H1 (cell line): ENCODE data around the gene KLHL29. TPM values are rescaled to one million over a fixed set of nuclear protein-coding genes. Genes with fewer than 3 reads are reported as not detected.

Experiments
- CTCF ChIA-PET: fragments of 300-600 bp; sonication (Branson Sonifier 250); formaldehyde crosslinking; loops from one replicate; lab custom pipeline; 2021; ENCODE audit not compliant: partially characterized antibody; lab: Charles Lee
- POLR2A ChIA-PET: fragments of 300-600 bp; sonication (Branson Sonifier 250); formaldehyde crosslinking; loops from one replicate; lab custom pipeline; 2021; ENCODE audit warnings: inconsistent platforms; ENCODE audit not compliant: partially characterized antibody; lab: Charles Lee
- DNase-seq, 2 experiments: peaks; one replicate each; pipeline versions ENCODE4 v3.0.0 to v3.0.0-alpha.2; 2010 to 2022; ENCODE audit warnings: low spot score in 2 of 2, low read depth in 1 of 2, mixed read lengths in 1 of 2
- FAIRE-seq: peaks from 2 replicates; lab custom pipeline; 2011; peaks lifted over from hg19 to GRCh38; lab: Jason Lieb, UNC
- H2AFZ ChIP-seq: 2 replicates; pipeline ENCODE4 v1.8.1; 2012; ENCODE audit warnings: low read length, inconsistent platforms
- H2AK5ac ChIP-seq: 2 replicates; pipeline ENCODE4 v1.6.1; 2013; ENCODE audit warnings: low read depth, low read length
- H2BK120ac ChIP-seq: replicated peaks from 2 replicates; pipeline ENCODE3; 2013; ENCODE audit warnings: low read depth, low read length, inconsistent platforms
- H2BK12ac ChIP-seq: 2 replicates; pipeline ENCODE4 v1.6.1; 2013; ENCODE audit warnings: low read depth, low read length
- H2BK15ac ChIP-seq: 2 replicates; pipeline ENCODE4 v1.6.1; 2013; ENCODE audit warnings: low read length
- H2BK20ac ChIP-seq: 2 replicates; pipeline ENCODE4 v1.6.1; 2013; ENCODE audit warnings: low read length
- H2BK5ac ChIP-seq: 2 replicates; pipeline ENCODE4 v1.6.1; 2013; ENCODE audit warnings: low read depth, low read length
- H3K14ac ChIP-seq: 2 replicates; pipeline ENCODE4 v1.6.1; 2013; ENCODE audit warnings: inconsistent platforms; ENCODE audit not compliant: insufficient read length
- H3K18ac ChIP-seq: 2 replicates; pipeline ENCODE4 v1.6.1; 2013; ENCODE audit warnings: low read length; ENCODE audit errors: extremely low read depth
- H3K23ac ChIP-seq: 2 replicates; pipeline ENCODE4 v1.6.1; 2013; ENCODE audit warnings: inconsistent platforms; ENCODE audit not compliant: insufficient read length
- H3K23me2 ChIP-seq: 2 replicates; pipeline ENCODE4 v1.6.1; 2013; ENCODE audit warnings: low read depth, low read length
- H3K27ac ChIP-seq: 2 replicates; pipeline ENCODE4 v1.6.1; 2011; ENCODE audit warnings: low read depth, low read length, inconsistent platforms
- H3K27me3 ChIP-seq, 4 experiments: replicated peaks in 1 of 4; 1 replicate in 1 of 4; 2 replicates in 3 of 4; pipeline versions ENCODE4 v1.6.1 to v1.8.1; 2011 to 2013; ENCODE audit warnings: low read length in 3 of 4, mild to moderate bottlenecking in 3 of 4, inconsistent platforms in 2 of 4, mixed read lengths in 2 of 4, moderate library complexity in 1 of 4; ENCODE audit not compliant: control insufficient read depth in 3 of 4, insufficient read depth in 3 of 4; ENCODE audit errors: extremely low read depth in 1 of 4
- H3K36me3 ChIP-seq, 4 experiments: 2 replicates each; pipeline versions ENCODE4 v1.6.1 to v1.8.1; 2011 to 2013; ENCODE audit warnings: mild to moderate bottlenecking in 4 of 4, low read length in 3 of 4, moderate library complexity in 2 of 4, control low read depth in 1 of 4, inconsistent platforms in 1 of 4; ENCODE audit not compliant: insufficient read depth in 4 of 4, control insufficient read depth in 2 of 4
- H3K4ac ChIP-seq: replicated peaks from 2 replicates; pipeline ENCODE3; 2013; ENCODE audit warnings: low read length, low read depth, mixed read lengths, inconsistent platforms; ENCODE audit not compliant: insufficient read length
- H3K4me1 ChIP-seq, 4 experiments: replicated peaks in 1 of 4; 1 replicate in 1 of 4; 2 replicates in 3 of 4; pipeline versions ENCODE4 v1.6.1 to v1.8.1; 2011 to 2013; ENCODE audit warnings: low read length in 3 of 4, inconsistent platforms in 2 of 4, mixed read lengths in 1 of 4; ENCODE audit not compliant: insufficient read depth in 4 of 4, control insufficient read depth in 3 of 4
- H3K4me2 ChIP-seq, 2 experiments: 2 replicates each; pipeline versions ENCODE4 v1.6.1 to v1.8.1; 2011 to 2013; ENCODE audit warnings: low read depth in 2 of 2, low read length in 2 of 2, control low read depth in 1 of 2, inconsistent platforms in 1 of 2, mild to moderate bottlenecking in 1 of 2; ENCODE audit not compliant: insufficient read depth in 1 of 2
- H3K4me3 ChIP-seq, 4 experiments: fragments of 200-600, 300-600 bp in 1 of 4; sonication (generic), shearing (Covaris generic), sonication (Bioruptor Twin) in 1 of 4; 2 replicates each; pipeline versions ENCODE4 v1.5.1 to v1.8.1; 2011 to 2016; ENCODE audit warnings: low read length in 4 of 4, low read depth in 3 of 4, control low read depth in 2 of 4, inconsistent platforms in 2 of 4, mild to moderate bottlenecking in 2 of 4, mixed read lengths in 1 of 4, moderate library complexity in 1 of 4; ENCODE audit not compliant: insufficient read depth in 2 of 4; ENCODE audit errors: extremely low read depth in 1 of 4
- H3K56ac ChIP-seq: replicated peaks from 2 replicates; pipeline ENCODE3; 2013; ENCODE audit warnings: low read depth, mild to moderate bottlenecking, mixed read lengths, low read length, inconsistent platforms; ENCODE audit not compliant: insufficient read length
- H3K79me1 ChIP-seq: 2 replicates; pipeline ENCODE4 v1.6.1; 2013; ENCODE audit warnings: low read depth, low read length, control low read depth
- H3K79me2 ChIP-seq, 2 experiments: 2 replicates each; pipeline versions ENCODE4 v1.6.1 to v1.8.1; 2012 to 2013; ENCODE audit warnings: low read length in 2 of 2, mild to moderate bottlenecking in 2 of 2, inconsistent platforms in 1 of 2; ENCODE audit not compliant: insufficient read depth in 2 of 2, control insufficient read depth in 1 of 2
- H3K9ac ChIP-seq, 4 experiments: replicated peaks in 1 of 4; 1 replicate in 1 of 4; 2 replicates in 3 of 4; pipeline versions ENCODE4 v1.6.1 to v1.8.1; 2011 to 2013; ENCODE audit warnings: low read depth in 3 of 4, low read length in 3 of 4, control low read depth in 2 of 4, mild to moderate bottlenecking in 2 of 4, moderate library complexity in 2 of 4, inconsistent platforms in 1 of 4; ENCODE audit errors: extremely low read depth in 1 of 4
- H3K9me3 ChIP-seq, 2 experiments: 2 replicates each; pipeline versions ENCODE4 v1.6.1 to v1.8.1; 2012 to 2013; ENCODE audit warnings: mild to moderate bottlenecking in 2 of 2, moderate library complexity in 2 of 2, control low read depth in 1 of 2, inconsistent platforms in 1 of 2, low read depth in 1 of 2, low read length in 1 of 2, mixed read lengths in 1 of 2; ENCODE audit not compliant: insufficient read depth in 2 of 2
- H4K20me1 ChIP-seq, 2 experiments: replicated peaks in 1 of 2; 2 replicates each; pipeline versions ENCODE3 to v1.8.1; 2011 to 2013; ENCODE audit warnings: inconsistent platforms in 2 of 2, low read length in 2 of 2, mild to moderate bottlenecking in 1 of 2; ENCODE audit not compliant: insufficient read depth in 2 of 2, control insufficient read depth in 1 of 2
- H4K5ac ChIP-seq: 2 replicates; pipeline ENCODE4 v1.6.1; 2013; ENCODE audit warnings: low read length, low read depth, mixed read lengths, inconsistent platforms; ENCODE audit not compliant: insufficient read length
- H4K8ac ChIP-seq: 2 replicates; pipeline ENCODE4 v1.8.0; 2013; ENCODE audit warnings: mild to moderate bottlenecking, moderate library complexity, low read length, inconsistent platforms; ENCODE audit not compliant: insufficient read depth; ENCODE audit errors: extremely low read depth
- H4K91ac ChIP-seq: replicated peaks from 2 replicates; pipeline ENCODE3; 2013; ENCODE audit warnings: low read length, mixed read lengths, inconsistent platforms; ENCODE audit not compliant: insufficient read length
- BCL11A ChIP-seq, 2 experiments: IDR thresholded peaks; one replicate each; pipeline ENCODE4 v1.6.1; 2011; ENCODE audit warnings: low read depth in 2 of 2, low read length in 2 of 2, mild to moderate bottlenecking in 2 of 2
- CEBPB ChIP-seq: IDR thresholded peaks from 2 replicates; pipeline ENCODE4 v1.6.1; 2012; ENCODE audit warnings: low read depth, low read length
- JUND ChIP-seq: IDR thresholded peaks from 2 replicates; pipeline ENCODE4 v1.6.1; 2011; ENCODE audit warnings: mild to moderate bottlenecking, improper control_type of control experiment, low read length
- KDM1A ChIP-seq: fragments of 200-600, 300-600 bp; sonication (generic); IDR thresholded peaks from 2 replicates; pipeline ENCODE4 v1.7.1; 2016; ENCODE audit warnings: mild to moderate bottlenecking, low read length, borderline replicate concordance
- KDM4A ChIP-seq: IDR thresholded peaks from one replicate; pipeline ENCODE4 v1.7.1; 2012; ENCODE audit warnings: low read depth, mild to moderate bottlenecking, moderate library complexity, low read length, inconsistent platforms; ENCODE audit not compliant: severe bottlenecking
- KDM5A ChIP-seq: fragments of 200-600 bp; IDR thresholded peaks from 2 replicates; pipeline ENCODE4 v1.7.1; 2012; ENCODE audit warnings: mild to moderate bottlenecking, low read length, inconsistent platforms, mixed read lengths
- PHF8 ChIP-seq: fragments of 200-600 bp; sonication (generic); conservative IDR thresholded peaks from 2 replicates; pipeline ENCODE4 v1.7.1; 2012; ENCODE audit warnings: low read depth, mild to moderate bottlenecking, inconsistent platforms, low read length, moderate library complexity
- WGBS, 2 experiments: shearing (Covaris generic) in 1 of 2; methylation state at CpG; one replicate each; pipeline versions ENCODE4 v1.1.6 to v1.1.7; 2013 to 2015; ENCODE audit warnings: low lambda C conversion rate in 2 of 2, mixed read lengths in 2 of 2, inconsistent platforms in 1 of 2, low coverage in 1 of 2, missing lambda C conversion rate in 1 of 2; ENCODE audit not compliant: insufficient replicate concordance in 2 of 2, insufficient coverage in 1 of 2, insufficient read length in 1 of 2; ENCODE audit errors: extremely low coverage in 1 of 2, missing lambda C conversion rate in 1 of 2; 5-methylcytosine and 5-hydroxymethylcytosine counted together
- polyA plus RNA-seq, 7 experiments: library from polyadenylated mRNA; depleted of rRNA in 3 of 7; stranded (reverse) in 5 of 7; unstranded in 2 of 7; fragments of >200 nt in 5 of 7; fragments of 200-250 nt in 2 of 7; gene quantifications; 1 replicate in 5 of 7; 2 replicates in 1 of 7; 4 replicates in 1 of 7; pipeline versions ENCODE4 v1.2.1 to v1.2.3, GENCODE V29; 2011 to 2013; ENCODE audit warnings: missing spikeins in 2 of 7, mixed read lengths in 2 of 7
- total RNA-seq: library from RNA; stranded (reverse); fragmentation: NEBNext Ultra II Directional; extraction: Animal tissue kit (Norgen Biotek cat#: 25700); gene quantifications from 2 replicates; pipeline ENCODE4 v1.2.1, GENCODE V29; 2021
- TF ChIP-seq, protein P1 (sequence below): IDR thresholded peaks from 2 replicates; pipeline ENCODE4 v1.6.1; 2011; ENCODE audit warnings: low read length, improper control_type of control experiment

The KLHL29 gene
- total and polyA plus RNA-seq, 2 of the 8 experiments (the other 6 are each of a cell fraction or from before 2014, with no cell fraction given) = 1.1 to 4.7 TPM

DNA sequence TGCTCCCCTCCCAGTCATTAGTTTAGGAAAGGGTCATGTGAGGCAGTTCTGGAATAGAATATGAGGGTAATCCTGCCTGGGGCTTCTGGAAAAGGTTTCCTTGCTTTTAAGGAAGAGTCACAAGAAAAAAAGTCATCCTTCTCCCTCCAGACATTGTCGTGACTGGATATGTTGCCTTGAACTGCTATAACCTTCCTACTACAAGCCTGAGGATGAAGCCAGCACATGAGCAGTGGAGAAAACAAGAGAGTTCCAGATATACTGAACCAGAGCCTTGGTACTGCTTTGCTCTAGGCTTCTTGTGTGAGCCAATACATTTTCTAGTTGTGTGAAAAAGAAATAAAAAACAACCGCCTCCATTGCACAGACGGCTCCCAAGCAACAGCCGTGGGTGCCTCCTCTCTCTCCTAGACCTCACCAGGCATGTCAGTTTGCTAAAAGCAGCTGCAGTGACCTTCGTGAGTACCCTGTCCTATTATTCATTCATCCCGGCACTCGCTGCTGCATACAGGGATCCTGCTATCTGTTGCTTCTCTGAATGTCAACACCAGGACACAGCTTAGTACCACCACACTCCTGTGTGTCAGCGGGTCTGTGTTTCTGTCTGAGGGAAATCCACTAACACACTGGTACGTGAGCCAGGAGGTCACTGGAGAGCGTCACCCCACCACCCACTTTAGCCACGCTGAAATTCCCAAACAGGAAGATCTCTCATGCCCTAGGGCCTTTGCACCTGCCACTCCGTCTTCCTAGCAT lies 186.7 kb downstream of the KLHL29 start:
- CTCF ChIA-PET = interaction anchor here (0.6 to 1.2 kb wide), 3 partner anchors 8 to 47 kb away, joined by 3 read pairs; no protein-coding TSS in a partner anchor
- 85% methylated on average over 12 of the region's 12 CpGs; no CpG with 5 or more reads in 1 of the 2 experiments for WGBS, 2 experiments
- TF ChIP-seq JUND = no peak
- TF ChIP-seq CEBPB = no peak
- TF ChIP-seq KDM5A = no peak
- no peak for TF ChIP-seq PHF8
- TF ChIP-seq, protein P1, sequence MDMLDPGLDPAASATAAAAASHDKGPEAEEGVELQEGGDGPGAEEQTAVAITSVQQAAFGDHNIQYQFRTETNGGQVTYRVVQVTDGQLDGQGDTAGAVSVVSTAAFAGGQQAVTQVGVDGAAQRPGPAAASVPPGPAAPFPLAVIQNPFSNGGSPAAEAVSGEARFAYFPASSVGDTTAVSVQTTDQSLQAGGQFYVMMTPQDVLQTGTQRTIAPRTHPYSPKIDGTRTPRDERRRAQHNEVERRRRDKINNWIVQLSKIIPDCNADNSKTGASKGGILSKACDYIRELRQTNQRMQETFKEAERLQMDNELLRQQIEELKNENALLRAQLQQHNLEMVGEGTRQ = no peak
- no peak for TF ChIP-seq KDM4A
- TF ChIP-seq KDM1A = peak; percentile 57; the same call in 1 of the 2 replicates
- TF ChIP-seq BCL11A (IDR thresholded peaks at IDR 0.05; ENCODE audit: low read depth in 2 of 2, low read length in 2 of 2) = no peak

More for the DNA sequence above, 186.7 kb downstream of the KLHL29 start:
- Histone ChIP-seq H3K4me1 (peaks cover 0 to 7% (median 5%) of the 10 kb centered on the region in 4 experiments; a peak in 4 of 7 replicates), H2AFZ (no peak overlapping the region), H2BK12ac (no peak overlapping the region), H3K23ac (no peak overlapping the region), H3K36me3 (no peaks in the 10 kb centered on the region), H3K23me2 (no peaks in the 10 kb centered on the region), H3K9ac (no peak overlapping the region), H2BK20ac (no peak overlapping the region), H3K4ac (no peak overlapping the region), H3K27ac (no peak overlapping the region), H3K79me2 (no peaks in the 10 kb centered on the region), H3K4me2 (no peak overlapping the region), H2AK5ac (no peak overlapping the region), H3K14ac (no peak overlapping the region), H4K20me1 (no peaks in the 10 kb centered on the region), H4K5ac (no peak overlapping the region), H3K9me3 (no peaks in the 10 kb centered on the region), H3K56ac (no peak overlapping the region), H3K4me3 (no peak overlapping the region), H2BK120ac (no peak overlapping the region), H4K8ac (no peak overlapping the region), H3K79me1 (no peaks in the 10 kb centered on the region), H3K18ac (no peak overlapping the region), H3K27me3 (no peaks in the 10 kb centered on the region), H4K91ac (no peak overlapping the region), H2BK5ac (no peak overlapping the region), H2BK15ac (no peak overlapping the region)
- POLR2A ChIA-PET = interaction anchor here (1.0 kb wide), 1 partner anchor 25 kb away, joined by 3 read pairs; no protein-coding TSS in a partner anchor
- DNase-seq (no peak), FAIRE-seq (no peak)
